Astrocyte of the hippocampus (primary cell): ENCODE measurements around the gene PI16.
A peak's percentile ranks its signal among the peaks of the same experiment; 100 is the strongest.
"Not testable (repeated sequence)": the region's sequence is repeated elsewhere in the genome, so short reads cannot be mapped to it uniquely, and the experiment has no call there.

Experiments used
- DNase-seq: peaks from one replicate; pipeline ENCODE4 v3.0.0; 2011; ENCODE audit warnings: low read depth, low spot score

The PI16 gene

GRCh38 chr6:36973647-36974046 lies 19.1 kb downstream of the PI16 start:
- no peak for DNase-seq

- DNase-seq: no peak
These were observed 20.9 kb downstream of the PI16 start for GRCh38 chr6:36975231-36976006.

- DNase-seq: no peak
These were observed 21.4 kb downstream of the PI16 start for GRCh38 chr6:36976007-36976264.

GRCh38 chr6:36976509-36976908 lies 22.0 kb downstream of the PI16 start:
- DNase-seq: no peak

GRCh38 chr6:36976931-36977330 lies 22.4 kb downstream of the PI16 start:
- no peak for DNase-seq

GRCh38 chr6:36977470-36977941 lies 23.0 kb downstream of the PI16 start:
- DNase-seq: peak; percentile 16

GRCh38 chr6:36978421-36979346 lies 24.1 kb downstream of the PI16 start:
- DNase-seq: no peak

GRCh38 chr6:36979347-36979742 lies 24.8 kb downstream of the PI16 start:
- DNase-seq: peak; percentile 47

- no peak for DNase-seq
These were observed 25.6 kb downstream of the PI16 start for GRCh38 chr6:36980129-36980528.

GRCh38 chr6:36980876-36981619 lies 26.5 kb downstream of the PI16 start:
- DNase-seq: no peak

GRCh38 chr6:36983538-36983937 lies 29.0 kb downstream of the PI16 start:
- DNase-seq: no peak

GRCh38 chr6:36984581-36985416 lies 30.3 kb downstream of the PI16 start:
- peak; percentile 73 for DNase-seq

GRCh38 chr6:36985417-36985807 lies 30.9 kb downstream of the PI16 start:
- peak; percentile 27 for DNase-seq

GRCh38 chr6:36985808-36986703 lies 31.5 kb downstream of the PI16 start, which contains the start of gene MTCH1:
Gene MTCH1, minus strand, starts transcription at chr6:36986196. Its CDS starts 23 bp downstream, at chr6:36986173.
- DNase-seq: peak; percentile 98

GRCh38 chr6:36986704-36987047 lies 32.1 kb downstream of the PI16 start:
- DNase-seq: no peak

GRCh38 chr6:36989264-36989663 lies 34.7 kb downstream of the PI16 start:
- DNase-seq: no peak

GRCh38 chr6:36990401-36990800 lies 35.9 kb downstream of the PI16 start:
- DNase-seq: not testable (repeated sequence)

- DNase-seq: peak; percentile 29
These were observed 43.5 kb downstream of the PI16 start for GRCh38 chr6:36997811-36998722.

GRCh38 chr6:36998723-36999038 lies 44.1 kb downstream of the PI16 start:
- no peak for DNase-seq
